Mesodermal cell (in vitro differentiated cells): Measurements from ENCODE around the gene SMAD2.
"Not testable (repeated sequence)": the region's sequence is repeated elsewhere in the genome, so short reads cannot be mapped to it uniquely, and the experiment has no call there.

ENCODE experiments used
- H3K27ac ChIP-seq: 2 replicates; pipeline ENCODE4 v1.7.0; 2013; ENCODE audit warnings: mild to moderate bottlenecking, low read depth, low read length, moderate library complexity; ENCODE audit not compliant: severe bottlenecking
- H3K36me3 ChIP-seq: 2 replicates; pipeline ENCODE4 v1.7.1; 2013; ENCODE audit warnings: mild to moderate bottlenecking, low read length, moderate library complexity; ENCODE audit not compliant: control insufficient read depth, insufficient read depth
- H3K4me1 ChIP-seq: one replicate; pipeline ENCODE4 v1.7.1; 2013; ENCODE audit warnings: mild to moderate bottlenecking, low read length; ENCODE audit not compliant: insufficient read depth, control insufficient read depth, poor library complexity, severe bottlenecking
- H3K4me3 ChIP-seq: 2 replicates; pipeline ENCODE4 v1.7.0; 2013; ENCODE audit warnings: low read length, control low read depth, mild to moderate bottlenecking; ENCODE audit not compliant: insufficient read depth, poor library complexity, severe bottlenecking; ENCODE audit errors: extremely low read depth
- H3K9me3 ChIP-seq: 2 replicates; pipeline ENCODE4 v1.7.1; 2013; ENCODE audit warnings: mild to moderate bottlenecking, low read length, moderate library complexity; ENCODE audit not compliant: control insufficient read depth
- WGBS, 2 experiments: methylation state at CpG; one replicate each; pipeline ENCODE4 v1.1.5; 2013; ENCODE audit warnings: missing lambda C conversion rate in 2 of 2; ENCODE audit not compliant: insufficient coverage in 2 of 2; 5-methylcytosine and 5-hydroxymethylcytosine counted together

The SMAD2 gene

GRCh38 chr18:47772374-47773248, 157.8 kb downstream of the SMAD2 start:
- WGBS, 2 experiments: 71 to 74% methylated on average over 11 to 14 of the region's 16 CpGs
- Histone ChIP-seq H3K27ac (no peak overlapping the region), H3K4me1 (no peaks in the 10 kb centered on the region), H3K36me3 (no peaks in the 10 kb centered on the region), H3K4me3 (no peak overlapping the region), H3K9me3 (no peaks in the 10 kb centered on the region)

- Histone ChIP-seq H3K27ac (no peak overlapping the region), H3K36me3 (no peaks in the 10 kb centered on the region), H3K4me3 (no peak overlapping the region), H3K9me3 (no peaks in the 10 kb centered on the region), H3K4me1 (no peaks in the 10 kb centered on the region)
- 0% methylated on average over 1 of the region's 3 CpGs for WGBS, 2 experiments
These were observed 158.5 kb downstream of the SMAD2 start for GRCh38 chr18:47771922-47772321.

DNA sequence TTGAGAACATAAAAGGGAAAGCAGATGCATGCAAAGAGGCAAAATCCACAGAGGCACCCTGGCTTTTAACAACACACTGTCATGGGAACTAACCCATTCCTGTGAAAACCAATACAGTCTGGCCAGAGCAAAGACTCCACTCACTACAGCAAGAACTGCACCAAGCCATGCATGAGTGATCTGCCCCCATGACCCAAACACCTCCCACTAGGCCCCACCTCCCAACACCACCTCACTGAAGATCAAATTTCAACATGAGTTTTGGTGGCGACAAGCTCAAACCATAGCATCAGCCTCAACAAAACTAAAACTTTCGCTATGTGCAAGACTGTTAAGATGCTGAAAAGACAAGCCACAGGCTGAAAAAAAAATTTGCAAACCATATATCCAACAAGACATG, 162.8 kb downstream of the SMAD2 start:
- Histone ChIP-seq H3K36me3 (no peaks in the 10 kb centered on the region), H3K27ac (no peak overlapping the region), H3K4me1 (no peaks in the 10 kb centered on the region), H3K9me3 (no peaks in the 10 kb centered on the region), H3K4me3 (no peak overlapping the region)
- 67 to 87% methylated on average over 2 of the region's 2 CpGs for WGBS, 2 experiments

DNA sequence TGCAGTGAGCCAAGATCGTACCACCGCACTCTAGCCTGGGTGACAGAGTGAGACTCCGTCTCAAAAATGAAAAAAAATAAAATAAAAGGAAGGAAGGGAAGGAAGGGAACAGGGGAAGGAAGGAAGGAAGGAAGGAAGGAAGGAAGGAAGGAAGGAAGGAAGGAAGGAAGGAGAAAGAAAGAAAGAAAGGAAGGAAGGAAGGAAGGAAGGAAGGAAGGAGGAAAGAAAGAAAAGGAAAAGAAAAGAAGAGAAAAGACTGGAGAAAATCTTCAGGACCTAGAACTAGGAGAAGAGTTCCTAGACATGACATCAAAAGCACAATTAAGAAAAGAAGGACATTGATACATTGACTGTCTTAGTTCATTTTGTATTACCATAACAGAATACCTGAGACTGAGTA, 163.3 kb downstream of the SMAD2 start:
- H3K36me3 ChIP-seq, H3K9me3 ChIP-seq, H3K4me1 ChIP-seq, H3K4me3 ChIP-seq, H3K27ac ChIP-seq: not testable (repeated sequence)
- 96% methylated on average over 3 of the region's 3 CpGs; no CpG with 5 or more reads in 1 of the 2 experiments for WGBS, 2 experiments
